Rectal smooth muscle tissue (tissue), 1 donor: ENCODE results near the gene NEURL4.
"Not testable (repeated sequence)": the region's sequence is repeated elsewhere in the genome, so short reads cannot be mapped to it uniquely, and the experiment has no call there.

Experiments
- H3K27ac ChIP-seq: one replicate; pipeline ENCODE4 v1.7.0; 2013; ENCODE audit warnings: low read depth, low read length, inconsistent platforms
- H3K27me3 ChIP-seq: one replicate; pipeline ENCODE4 v1.7.0; 2013; ENCODE audit warnings: low read length; ENCODE audit not compliant: control insufficient read depth, insufficient read depth
- H3K36me3 ChIP-seq: one replicate; pipeline ENCODE4 v1.7.0; 2013; ENCODE audit warnings: low read length; ENCODE audit not compliant: control insufficient read depth, insufficient read depth
- H3K4me1 ChIP-seq: one replicate; pipeline ENCODE4 v1.7.0; 2013; ENCODE audit warnings: low read length; ENCODE audit not compliant: control insufficient read depth, insufficient read depth
- H3K4me3 ChIP-seq: one replicate; pipeline ENCODE4 v1.7.0; 2013; ENCODE audit warnings: low read length
- H3K9ac ChIP-seq: one replicate; pipeline ENCODE4 v1.7.0; 2013; ENCODE audit warnings: low read length

Gene NEURL4

GRCh38 chr17:7341842-7342241 lies 12.7 kb upstream of the NEURL4 start:
- Histone ChIP-seq H3K4me3 (no peak overlapping the region), H3K27ac (no peak overlapping the region), H3K36me3 (no peaks in the 10 kb centered on the region), H3K9ac (no peak overlapping the region), H3K27me3 (peaks cover 5% of the 10 kb centered on the region), H3K4me1 (no peaks in the 10 kb centered on the region)

GRCh38 chr17:7340179-7340578 lies 11.0 kb upstream of the NEURL4 start:
- H3K4me3 ChIP-seq = no peak overlapping the region
- no peaks in the 10 kb centered on the region for H3K36me3 ChIP-seq
- no peak overlapping the region for H3K9ac ChIP-seq
- no peaks in the 10 kb centered on the region for H3K4me1 ChIP-seq
- H3K27ac ChIP-seq = no peak overlapping the region
- peaks cover 5% of the 10 kb centered on the region for H3K27me3 ChIP-seq

- not testable (repeated sequence) for H3K27me3 ChIP-seq, H3K9ac ChIP-seq, H3K36me3 ChIP-seq, H3K4me1 ChIP-seq, H3K27ac ChIP-seq
- H3K4me3 ChIP-seq = peak overlapping the region; percentile 39
Measured at GRCh38 chr17:7337600-7337999, 8.5 kb upstream of the NEURL4 start.

- Histone ChIP-seq H3K9ac (no peak within 1 kb of the TSS), H3K36me3 (no peaks in the 10 kb centered on the region), H3K4me1 (no peaks in the 10 kb centered on the region), H3K4me3 (peak within 1 kb of the TSS; percentile 40), H3K27ac (no peak within 1 kb of the TSS), H3K27me3 (no peaks in the 10 kb centered on the region)
Measured at GRCh38 chr17:7336240-7337175, 7.4 kb upstream of the NEURL4 start, which contains the start of gene ACAP1. Gene ACAP1, plus strand, starts transcription at chr17:7336529. Its CDS starts 206 bp downstream, at chr17:7336735.

- H3K27ac ChIP-seq, H3K36me3 ChIP-seq, H3K4me1 ChIP-seq, H3K9ac ChIP-seq, H3K27me3 ChIP-seq, H3K4me3 ChIP-seq: not testable (repeated sequence)
Measured at GRCh38 chr17:7335765-7336164, 6.6 kb upstream of the NEURL4 start.

GRCh38 chr17:7334938-7335538 lies 5.9 kb upstream of the NEURL4 start:
- Histone ChIP-seq H3K27ac (no peak overlapping the region), H3K4me3 (no peak overlapping the region), H3K36me3 (no peaks in the 10 kb centered on the region)

GRCh38 chr17:7332600-7333069 lies 3.5 kb upstream of the NEURL4 start:
- H3K27ac ChIP-seq, H3K4me1 ChIP-seq, H3K27me3 ChIP-seq, H3K4me3 ChIP-seq, H3K9ac ChIP-seq, H3K36me3 ChIP-seq: not testable (repeated sequence)

More at GRCh38 chr17:7334938-7335538, 5.9 kb upstream of the NEURL4 start:
- Histone ChIP-seq H3K4me1 (no peaks in the 10 kb centered on the region), H3K27me3 (no peaks in the 10 kb centered on the region), H3K9ac (no peak overlapping the region)

GRCh38 chr17:7332111-7332510 lies 3.0 kb upstream of the NEURL4 start:
- Histone ChIP-seq H3K27ac (no peak overlapping the region), H3K4me3 (no peak overlapping the region), H3K4me1 (peaks cover 4% of the 10 kb centered on the region), H3K9ac (no peak overlapping the region), H3K36me3 (no peaks in the 10 kb centered on the region), H3K27me3 (no peaks in the 10 kb centered on the region)

- Histone ChIP-seq H3K27ac (peak overlapping the region; percentile 96), H3K27me3 (no peaks in the 10 kb centered on the region), H3K4me3 (peak overlapping the region; percentile 93), H3K4me1 (peaks cover 4% of the 10 kb centered on the region), H3K36me3 (no peaks in the 10 kb centered on the region), H3K9ac (peak overlapping the region; percentile 37)
Measured at GRCh38 chr17:7330638-7331015, 1.5 kb upstream of the NEURL4 start.

- H3K4me3 ChIP-seq = peak overlapping the region; percentile 93
- H3K36me3 ChIP-seq = no peaks in the 10 kb centered on the region
- peak overlapping the region; percentile 46 for H3K9ac ChIP-seq
- H3K4me1 ChIP-seq = peaks cover 4% of the 10 kb centered on the region
- peak overlapping the region; percentile 96 for H3K27ac ChIP-seq
- H3K27me3 ChIP-seq = no peaks in the 10 kb centered on the region
Measured at GRCh38 chr17:7329997-7330637, 982 bp upstream of the NEURL4 start.

GRCh38 chr17:7329374-7329996 lies 350 bp upstream of the NEURL4 start:
- no peaks in the 10 kb centered on the region for H3K27me3 ChIP-seq
- peak overlapping the region; percentile 96 for H3K27ac ChIP-seq
- H3K9ac ChIP-seq = peak overlapping the region; percentile 61
- peaks cover 4% of the 10 kb centered on the region for H3K4me1 ChIP-seq
- H3K36me3 ChIP-seq = peaks cover 4% of the 10 kb centered on the region
- H3K4me3 ChIP-seq = peak overlapping the region; percentile 93

- H3K9ac ChIP-seq = peak overlapping the region; percentile 30
- H3K27ac ChIP-seq = no peak overlapping the region
Measured at GRCh38 chr17:7328009-7328408, 1.1 kb downstream of the NEURL4 start.

More at GRCh38 chr17:7328009-7328408, 1.1 kb downstream of the NEURL4 start:
- Histone ChIP-seq H3K36me3 (peaks cover 18% of the 10 kb centered on the region), H3K27me3 (no peaks in the 10 kb centered on the region), H3K4me3 (no peak overlapping the region), H3K4me1 (peaks cover 4% of the 10 kb centered on the region)
